KBM-7 (cell line): Measurements from ENCODE around the gene SLC23A3.

ENCODE experiments used
- DNase-seq: peaks from one replicate; pipeline ENCODE4 v3.0.0-alpha.2; 2015
- in situ Hi-C: fragments of 300-500 bp; cut with MboI; formaldehyde crosslinking; loops from 2 replicates; pipeline ENCODE4 v1.14.3; 2020; ENCODE audit warnings: low sequenced_read_pairs, low pct_unique_long_range_greater_than_20kb, mixed read lengths

Gene SLC23A3

GRCh38 chr2:219178377-219179175, 8.7 kb upstream of the SLC23A3 start:
- peak; percentile 42 for DNase-seq
- in situ Hi-C loops, result no loop called here

- DNase-seq, result peak; percentile 92
- in situ Hi-C loops, result no loop called here
Observed at GRCh38 chr2:219177552-219178376, 7.9 kb upstream of the SLC23A3 start, which contains the start of gene RETREG2. TSS of gene RETREG2 (plus strand) at chr2:219178275. CDS start at chr2:219178353, 78 bp downstream.

GRCh38 chr2:219176818-219177551, 7.2 kb upstream of the SLC23A3 start, which contains the start of gene CNPPD1:
TSS of gene CNPPD1 (minus strand) at chr2:219176925. CDS start at chr2:219176828, 97 bp downstream.
- DNase-seq, result peak; percentile 89
- in situ Hi-C loops, result no loop called here

- in situ Hi-C loops, result no loop called here
- DNase-seq, result no peak
Observed at GRCh38 chr2:219175928-219176817, 6.3 kb upstream of the SLC23A3 start.

- in situ Hi-C loops, result no loop called here
- DNase-seq, result no peak
Observed at GRCh38 chr2:219175486-219175885, 5.7 kb upstream of the SLC23A3 start.

GRCh38 chr2:219174801-219175200, 5.0 kb upstream of the SLC23A3 start:
- no peak for DNase-seq
- in situ Hi-C loops, result no loop called here

GRCh38 chr2:219174146-219174545, 4.3 kb upstream of the SLC23A3 start:
- in situ Hi-C loops, result no loop called here
- DNase-seq, result no peak

- DNase-seq, result no peak
- in situ Hi-C loops, result no loop called here
Observed at GRCh38 chr2:219173176-219173575, 3.3 kb upstream of the SLC23A3 start.

GRCh38 chr2:219172231-219173154, 2.7 kb upstream of the SLC23A3 start:
- no peak for DNase-seq
- in situ Hi-C loops, result no loop called here

GRCh38 chr2:219171231-219171651, 1.4 kb upstream of the SLC23A3 start:
- in situ Hi-C loops, result no loop called here
- DNase-seq, result peak; percentile 65

- in situ Hi-C loops, result no loop called here
- DNase-seq, result no peak
Observed at GRCh38 chr2:219168932-219169331, 897 bp downstream of the SLC23A3 start.

GRCh38 chr2:219168526-219168925, 1.3 kb downstream of the SLC23A3 start:
- in situ Hi-C loops, result no loop called here

GRCh38 chr2:219167997-219168396, 1.8 kb downstream of the SLC23A3 start:
- DNase-seq, result no peak
- in situ Hi-C loops, result no loop called here

More at GRCh38 chr2:219168526-219168925, 1.3 kb downstream of the SLC23A3 start:
- DNase-seq, result no peak

- DNase-seq, result no peak
- in situ Hi-C loops, result no loop called here
Observed at GRCh38 chr2:219165058-219165911, 4.5 kb downstream of the SLC23A3 start.

- in situ Hi-C loops, result no loop called here
Observed at GRCh38 chr2:219163156-219163555, 6.7 kb downstream of the SLC23A3 start.

GRCh38 chr2:219161097-219161496, 8.7 kb downstream of the SLC23A3 start:
- DNase-seq, result no peak
- in situ Hi-C loops, result no loop called here

More at GRCh38 chr2:219163156-219163555, 6.7 kb downstream of the SLC23A3 start:
- no peak for DNase-seq
